Astrocyte of the hippocampus (primary cell): ENCODE measurements around the gene TOMM6.
"Not testable (repeated sequence)": the region's sequence is repeated elsewhere in the genome, so short reads cannot be mapped to it uniquely, and the experiment has no call there.

Source experiments
- DNase-seq: peaks from one replicate; pipeline ENCODE4 v3.0.0; 2011; ENCODE audit warnings: low read depth, low spot score

Gene TOMM6

DNA sequence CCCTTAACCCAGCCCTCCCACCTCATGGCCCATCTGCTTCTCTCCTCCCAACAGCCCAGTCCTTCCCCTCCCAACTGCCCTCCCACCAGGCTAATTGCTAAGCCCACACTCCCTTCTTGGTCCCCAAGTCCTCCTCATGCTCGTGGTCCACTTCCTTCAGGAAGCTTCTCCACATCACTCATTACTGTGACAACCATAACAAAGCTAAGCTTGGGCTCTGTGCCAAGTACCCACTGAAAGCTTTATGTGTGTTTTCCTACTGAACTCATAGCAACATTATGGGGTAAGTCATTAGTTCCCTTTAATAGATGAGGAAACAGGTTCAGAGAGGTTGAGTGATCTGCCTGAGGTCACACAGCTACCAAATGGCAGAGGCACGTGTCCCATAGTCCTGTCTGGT, 24.0 kb upstream of the TOMM6 start:
- no peak for DNase-seq

DNA sequence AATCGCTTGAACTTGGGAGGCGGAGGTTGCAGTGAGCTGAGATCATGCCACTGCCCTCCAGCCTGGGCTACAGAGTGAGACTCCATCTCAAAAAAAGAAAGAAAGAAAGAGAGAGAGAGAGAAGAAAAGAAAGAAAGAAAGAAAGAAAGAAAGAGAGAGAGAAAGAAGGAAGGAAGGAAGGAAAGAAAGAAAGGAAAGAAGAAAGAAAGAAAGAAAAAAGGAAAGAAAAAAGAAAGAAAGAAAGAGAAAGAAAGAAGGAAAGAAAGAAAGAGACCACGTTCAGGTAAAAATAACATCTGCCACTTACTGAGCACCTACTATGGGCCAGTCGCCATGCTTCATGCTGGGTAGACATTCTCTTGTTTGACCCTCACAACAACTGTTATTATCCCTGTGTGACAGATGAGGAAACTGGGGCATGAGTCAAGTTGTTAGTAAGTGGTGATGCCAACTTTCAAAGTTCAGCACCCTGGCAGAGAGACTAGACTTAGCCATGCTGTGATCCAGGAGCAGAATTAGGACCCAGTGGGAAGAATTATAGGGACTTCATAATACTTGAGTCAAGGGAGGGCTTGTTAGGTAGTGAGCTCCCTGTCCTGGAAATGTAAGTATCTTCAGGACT, 21.3 kb upstream of the TOMM6 start:
- not testable (repeated sequence) for DNase-seq

GRCh38 chr6:41767112-41767833, 20.2 kb upstream of the TOMM6 start:
- peak; percentile 88 for DNase-seq

GRCh38 chr6:41768545-41769308, 18.8 kb upstream of the TOMM6 start:
- no peak for DNase-seq

GRCh38 chr6:41769376-41769775, 18.1 kb upstream of the TOMM6 start:
- no peak for DNase-seq

GRCh38 chr6:41770381-41771057, 17.0 kb upstream of the TOMM6 start:
- no peak for DNase-seq

DNA sequence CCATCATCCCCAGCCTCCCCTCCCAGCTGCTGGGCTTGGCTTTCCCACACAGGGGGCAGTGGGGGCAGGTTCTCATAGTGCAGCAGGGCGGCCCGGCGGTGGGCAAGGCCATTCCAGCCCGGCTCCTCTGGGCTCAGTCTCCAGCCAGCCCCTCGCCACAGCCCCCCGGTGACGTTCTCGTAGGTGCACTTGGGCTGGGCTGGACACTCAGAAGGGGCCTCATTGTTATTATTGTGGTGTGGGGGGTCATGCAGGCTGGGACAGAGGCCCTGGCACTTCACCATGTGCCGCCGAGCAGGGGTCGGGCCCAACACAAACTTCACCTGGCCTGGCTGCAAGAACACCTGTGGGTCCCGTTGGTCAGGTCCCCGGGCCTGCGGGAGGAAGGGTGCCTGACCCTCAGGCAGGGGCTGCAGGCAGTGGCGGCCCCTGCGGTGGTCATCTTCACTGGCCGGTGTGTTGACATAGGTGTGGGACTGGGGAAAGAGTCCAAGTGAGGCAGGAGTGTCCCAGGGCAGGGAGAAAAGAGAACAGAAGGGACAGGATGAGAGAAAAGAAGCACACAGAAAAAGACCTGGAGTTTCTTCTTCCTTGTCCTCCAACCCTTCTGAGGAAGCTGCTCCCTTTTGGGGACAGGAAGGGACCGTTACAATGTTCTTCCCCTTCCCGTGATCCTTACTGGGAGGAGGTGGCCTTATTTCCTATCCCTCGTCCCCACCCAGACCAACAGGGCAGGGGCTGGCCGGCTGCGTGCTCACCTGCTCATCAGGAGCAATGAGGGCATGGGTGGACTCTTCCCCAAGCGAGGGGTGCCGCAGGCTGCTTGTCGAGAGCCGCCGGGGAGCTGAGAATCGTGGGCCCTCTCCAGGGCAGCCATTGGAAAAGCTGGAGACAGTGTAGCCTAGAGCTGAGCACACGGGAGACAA, 16.2 kb upstream of the TOMM6 start:
- no peak for DNase-seq

- no peak for DNase-seq
Measured at GRCh38 chr6:41774841-41775240, 12.7 kb upstream of the TOMM6 start.

DNA sequence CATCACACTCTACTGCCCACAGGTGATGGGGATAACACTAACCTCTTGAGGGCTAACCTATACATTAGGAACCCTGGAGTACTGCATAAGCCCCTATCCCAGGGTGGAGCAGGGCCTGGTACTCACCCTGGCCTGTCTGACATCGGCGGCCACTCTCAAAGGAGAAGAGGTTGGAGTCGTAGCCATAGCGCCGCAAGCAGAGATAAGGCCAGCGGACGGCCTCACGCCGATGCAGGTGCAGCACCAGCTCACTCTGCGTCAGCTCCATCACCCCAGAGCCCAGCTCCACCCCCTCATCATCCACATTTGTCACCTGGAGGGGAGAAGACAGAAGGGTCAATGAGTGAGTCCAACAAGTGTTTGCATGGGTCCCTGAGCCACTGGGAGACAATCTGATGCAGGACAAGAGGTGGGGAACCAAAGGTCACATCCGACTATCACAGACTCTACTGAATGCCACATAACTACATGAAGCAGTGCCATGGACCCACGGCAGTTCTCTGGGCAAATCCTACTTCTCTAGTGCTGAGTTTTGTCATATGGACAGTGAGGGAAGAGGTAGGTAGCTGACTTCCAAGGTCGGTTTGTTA, 12.1 kb upstream of the TOMM6 start:
- DNase-seq, result no peak

GRCh38 chr6:41777551-41778285, 9.8 kb upstream of the TOMM6 start:
- DNase-seq, result no peak

DNA sequence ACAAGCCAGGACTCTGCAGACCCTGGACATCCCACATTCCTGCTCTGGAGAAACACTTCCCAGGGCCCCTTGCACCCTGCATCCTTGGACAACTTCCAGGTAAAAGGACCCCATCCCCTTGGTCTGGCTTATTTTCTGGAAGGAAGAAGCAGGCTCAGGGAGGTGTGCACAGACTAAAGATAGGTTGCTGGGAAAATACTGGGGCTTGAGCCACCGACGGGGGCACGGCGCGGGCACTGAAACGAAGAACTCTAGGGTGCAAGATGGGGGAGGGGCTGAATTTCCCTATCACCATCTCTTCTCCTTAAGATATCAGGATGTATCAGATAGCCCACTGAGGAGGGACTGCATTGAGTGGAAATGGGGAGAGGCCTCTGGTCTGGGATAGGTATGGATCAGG, 8.6 kb upstream of the TOMM6 start:
- no peak for DNase-seq

- no peak for DNase-seq
Measured at GRCh38 chr6:41779336-41779735, 8.2 kb upstream of the TOMM6 start.

- DNase-seq, result peak; percentile 98
Measured at GRCh38 chr6:41779788-41780550, 7.5 kb upstream of the TOMM6 start, which contains the start of gene FRS3. Gene FRS3 (minus strand): TSS chr6:41779900. CDS start chr6:41776987, 2,913 bp downstream.

GRCh38 chr6:41780551-41781365, 6.7 kb upstream of the TOMM6 start, which contains the start of gene PRICKLE4:
Gene PRICKLE4 (plus strand): TSS chr6:41780782. CDS start chr6:41783474, 2,692 bp downstream.
- peak; percentile 58 for DNase-seq

DNA sequence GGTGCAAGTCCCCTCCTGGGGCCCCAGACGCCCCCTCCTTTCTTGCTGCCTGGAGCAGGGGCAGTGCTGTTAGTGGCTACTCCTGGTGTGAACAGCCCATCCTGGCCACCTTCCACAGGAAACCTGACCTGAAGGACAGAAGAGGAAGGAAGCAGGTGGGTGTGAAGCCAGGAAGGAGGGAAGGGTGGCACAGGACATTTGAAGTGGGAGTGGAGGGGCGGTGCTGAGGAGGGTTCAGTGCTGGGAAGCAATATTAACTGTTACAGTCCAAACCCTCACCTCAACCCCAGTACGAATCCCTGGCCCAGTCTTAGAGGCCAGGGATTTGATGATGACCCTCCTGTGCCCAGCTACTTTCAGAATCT, 6.1 kb upstream of the TOMM6 start:
- DNase-seq, result no peak

GRCh38 chr6:41783106-41783780, 4.3 kb upstream of the TOMM6 start:
- DNase-seq, result no peak

- no peak for DNase-seq
Measured at GRCh38 chr6:41784581-41785171, 2.8 kb upstream of the TOMM6 start.
